ENCODE data around the gene SETX. TPM values are rescaled to one million over a fixed set of nuclear protein-coding genes. Genes with fewer than 3 reads are reported as not detected.

SETX gene
- total RNA-seq, 6 donors from 2014 or later: 44.3 to 91.4 (median 55.4) TPM

- WGBS, 2 donors: 94 to 96% methylated on average over 9 of the region's 9 CpGs
- peaks cover 62 to 100% (median 86%) of the 10 kb centered on the region in 4 donors for H3K36me3 ChIP-seq
- TF ChIP-seq CTCF (IDR thresholded peaks at IDR 0.05) (no peak), EP300 (IDR thresholded peaks at IDR 0.05) (no peak), POLR2AphosphoS5 (IDR thresholded peaks at IDR 0.05) (no peak), POLR2A (IDR thresholded peaks at IDR 0.05) (no peak)
Observed at GRCh38 chr9:132341177-132341840, 13.5 kb downstream of the SETX start.

GRCh38 chr9:132334364-132334763 lies 20.4 kb downstream of the SETX start:
- 97 to 98% methylated on average over 3 of the region's 3 CpGs for WGBS, 2 donors
- DNase-seq (no peak), ATAC-seq (ENCODE audit: low FRiP score in 2 of 2) (no peak)
- Histone ChIP-seq H3K27ac (no peak overlapping the region), H3K9me3 (no peaks in the 10 kb centered on the region), H3K4me1 (no peaks in the 10 kb centered on the region), H3K27me3 (no peaks in the 10 kb centered on the region), H3K36me3 (peaks cover 54 to 100% (median 78%) of the 10 kb centered on the region in 4 donors), H3K4me3 (no peak overlapping the region)
- TF ChIP-seq EP300 (IDR thresholded peaks at IDR 0.05) (no peak), CTCF (IDR thresholded peaks at IDR 0.05) (no peak), POLR2AphosphoS5 (IDR thresholded peaks at IDR 0.05) (no peak), POLR2A (IDR thresholded peaks at IDR 0.05) (no peak)

More at GRCh38 chr9:132341177-132341840, 13.5 kb downstream of the SETX start:
- DNase-seq: no peak
- Histone ChIP-seq H3K9me3 (no peaks in the 10 kb centered on the region), H3K4me3 (no peak overlapping the region), H3K27me3 (no peaks in the 10 kb centered on the region), H3K4me1 (no peaks in the 10 kb centered on the region), H3K27ac (no peak overlapping the region)
- ATAC-seq (ENCODE audit: low FRiP score in 2 of 2): no peak

GRCh38 chr9:132333556-132333955 lies 21.2 kb downstream of the SETX start:
- DNase-seq (no peak), ATAC-seq (ENCODE audit: low FRiP score in 2 of 2) (no peak)
- H3K27ac ChIP-seq: no peak overlapping the region
- WGBS, 2 donors: 87 to 88% methylated on average over 1 of the region's 1 CpG
- no peaks in the 10 kb centered on the region for H3K4me1 ChIP-seq
- peaks cover 57 to 100% (median 81%) of the 10 kb centered on the region in 4 donors for H3K36me3 ChIP-seq
- no peak overlapping the region for H3K4me3 ChIP-seq
- no peaks in the 10 kb centered on the region for H3K27me3 ChIP-seq
- no peak for TF ChIP-seq POLR2A (IDR thresholded peaks at IDR 0.05)
- no peak for TF ChIP-seq CTCF (IDR thresholded peaks at IDR 0.05)
- no peak for TF ChIP-seq EP300 (IDR thresholded peaks at IDR 0.05)
- no peak for TF ChIP-seq POLR2AphosphoS5 (IDR thresholded peaks at IDR 0.05)
- no peaks in the 10 kb centered on the region for H3K9me3 ChIP-seq

- Histone ChIP-seq H3K27ac (no peak overlapping the region), H3K4me3 (no peak overlapping the region), H3K27me3 (no peaks in the 10 kb centered on the region), H3K36me3 (peaks cover 30 to 83% (median 44%) of the 10 kb centered on the region in 4 donors), H3K9me3 (no peaks in the 10 kb centered on the region), H3K4me1 (no peaks in the 10 kb centered on the region)
- TF ChIP-seq CTCF (IDR thresholded peaks at IDR 0.05): no peak
- 96 to 98% methylated on average over 4 of the region's 4 CpGs for WGBS, 2 donors
- no peak for DNase-seq
- ATAC-seq (ENCODE audit: low FRiP score in 2 of 2): no peak
Observed at GRCh38 chr9:132328580-132328979, 26.2 kb downstream of the SETX start.

- 90 to 98% methylated on average over 6 of the region's 6 CpGs for WGBS, 2 donors
- DNase-seq (no peak), ATAC-seq (ENCODE audit: low FRiP score in 2 of 2) (no peak)
Observed at GRCh38 chr9:132327537-132327936, 27.2 kb downstream of the SETX start.

More at GRCh38 chr9:132327537-132327936, 27.2 kb downstream of the SETX start:
- no peaks in the 10 kb centered on the region for H3K4me1 ChIP-seq
- no peaks in the 10 kb centered on the region for H3K27me3 ChIP-seq
- no peak overlapping the region for H3K4me3 ChIP-seq
- TF ChIP-seq POLR2AphosphoS5 (IDR thresholded peaks at IDR 0.05) (no peak), EP300 (IDR thresholded peaks at IDR 0.05) (no peak), CTCF (IDR thresholded peaks at IDR 0.05) (no peak), POLR2A (IDR thresholded peaks at IDR 0.05) (no peak)
- peaks cover 25 to 76% (median 39%) of the 10 kb centered on the region in 4 donors for H3K36me3 ChIP-seq
- no peaks in the 10 kb centered on the region for H3K9me3 ChIP-seq
- no peak overlapping the region for H3K27ac ChIP-seq
